ENCODE measurements around the gene DNAJC18. TPM values are rescaled to one million over a fixed set of nuclear protein-coding genes. Genes with fewer than 3 reads are reported as not detected.

Gene DNAJC18
- polyA plus RNA-seq, 1 experiment = 17.7 TPM

GRCh38 chr5:139468421-139468931, 29.2 kb upstream of the DNAJC18 start:
- no peak for DNase-seq (ENCODE audit: low read depth, low spot score)
- no peaks in the 10 kb centered on the region for H3K27me3 ChIP-seq (ENCODE audit: control insufficient read depth, insufficient read depth, low read length)
- CTCF ChIA-PET = no interaction called here
- H3K9me3 ChIP-seq (ENCODE audit: control insufficient read depth, insufficient read depth, low read length) = no peaks in the 10 kb centered on the region
- POLR2A ChIA-PET = interaction anchor here (0.5 kb wide), 1 partner anchor 11 kb away, joined by 4 read pairs; no protein-coding TSS in a partner anchor
- H3K4me3 ChIP-seq (ENCODE audit: low read depth, low read length) = no peak overlapping the region
- no peak overlapping the region for H3K27ac ChIP-seq (ENCODE audit: low read depth, low read length)
- TF ChIP-seq CTCF (IDR thresholded peaks at IDR 0.05; ENCODE audit: low read depth, low read length) = no peak; the same call in 1 of the 2 replicates

- Histone ChIP-seq H3K27me3 (ENCODE audit: control insufficient read depth, insufficient read depth, low read length) (no peaks in the 10 kb centered on the region), H3K9me3 (ENCODE audit: control insufficient read depth, insufficient read depth, low read length) (no peaks in the 10 kb centered on the region), H3K27ac (ENCODE audit: low read depth, low read length) (peak within 1 kb of the TSS; percentile 31), H3K4me3 (ENCODE audit: low read depth, low read length) (no peak within 1 kb of the TSS)
- POLR2A ChIA-PET = no interaction called here
- no peak for TF ChIP-seq CTCF (IDR thresholded peaks at IDR 0.05; ENCODE audit: low read depth, low read length)
- CTCF ChIA-PET = no interaction called here
- DNase-seq (ENCODE audit: low read depth, low spot score) = no peak
Measured at GRCh38 chr5:139462586-139463276, 23.4 kb upstream of the DNAJC18 start, which contains the start of gene ECSCR. Gene ECSCR (minus strand): TSS chr5:139462743. CDS start chr5:139462670, 73 bp downstream.

GRCh38 chr5:139461698-139462097, 22.4 kb upstream of the DNAJC18 start:
- peak; percentile 34 for DNase-seq (ENCODE audit: low read depth, low spot score)
- POLR2A ChIA-PET = interaction anchor here (0.5 kb wide), 1 partner anchor 173 kb away, joined by 5 read pairs; no protein-coding TSS in a partner anchor
- CTCF ChIA-PET = no interaction called here
- H3K4me3 ChIP-seq (ENCODE audit: low read depth, low read length) = no peak overlapping the region
- no peaks in the 10 kb centered on the region for H3K27me3 ChIP-seq (ENCODE audit: control insufficient read depth, insufficient read depth, low read length)
- H3K27ac ChIP-seq (ENCODE audit: low read depth, low read length) = peak overlapping the region; percentile 31
- H3K9me3 ChIP-seq (ENCODE audit: control insufficient read depth, insufficient read depth, low read length) = no peaks in the 10 kb centered on the region
- no peak for TF ChIP-seq CTCF (IDR thresholded peaks at IDR 0.05; ENCODE audit: low read depth, low read length)

GRCh38 chr5:139461176-139461575, 21.9 kb upstream of the DNAJC18 start:
- Histone ChIP-seq H3K27me3 (ENCODE audit: control insufficient read depth, insufficient read depth, low read length) (no peaks in the 10 kb centered on the region), H3K27ac (ENCODE audit: low read depth, low read length) (no peak overlapping the region), H3K9me3 (ENCODE audit: control insufficient read depth, insufficient read depth, low read length) (no peaks in the 10 kb centered on the region), H3K4me3 (ENCODE audit: low read depth, low read length) (no peak overlapping the region)
- CTCF ChIA-PET = no interaction called here
- POLR2A ChIA-PET = interaction anchor here (0.5 kb wide), 1 partner anchor 173 kb away, joined by 5 read pairs; no protein-coding TSS in a partner anchor
- TF ChIP-seq CTCF (IDR thresholded peaks at IDR 0.05; ENCODE audit: low read depth, low read length) = no peak
- DNase-seq (ENCODE audit: low read depth, low spot score) = no peak

- ChIA-PET POLR2A (no interaction called here), CTCF (interaction anchor here (0.7 kb wide), 1 partner anchor 685 kb away, joined by 3 read pairs; no protein-coding TSS in a partner anchor)
- TF ChIP-seq CTCF (IDR thresholded peaks at IDR 0.05; ENCODE audit: low read depth, low read length) = no peak
- H3K4me3 ChIP-seq (ENCODE audit: low read depth, low read length) = no peak overlapping the region
- no peaks in the 10 kb centered on the region for H3K27me3 ChIP-seq (ENCODE audit: control insufficient read depth, insufficient read depth, low read length)
- no peak overlapping the region for H3K27ac ChIP-seq (ENCODE audit: low read depth, low read length)
- H3K9me3 ChIP-seq (ENCODE audit: control insufficient read depth, insufficient read depth, low read length) = no peaks in the 10 kb centered on the region
- no peak for DNase-seq (ENCODE audit: low read depth, low spot score)
Measured at GRCh38 chr5:139460455-139460854, 21.1 kb upstream of the DNAJC18 start.
